22Rv1 (cell line): ENCODE measurements around the gene ANK2.

Source experiments
- H3K27ac ChIP-seq: fragments of 450-650 bp; 2 replicates; pipeline ENCODE4 v1.5.1; 2017
- ZFX ChIP-seq: fragments of 450-650 bp; IDR thresholded peaks from 2 replicates; pipeline ENCODE4 v1.6.1; 2017; ENCODE audit warnings: antibody characterized with exemption, borderline replicate concordance
- TF ChIP-seq, protein P1 (sequence below): fragments of 450-650 bp; IDR thresholded peaks from 2 replicates; pipeline ENCODE4 v1.5.1; 2017; ENCODE audit warnings: mild to moderate bottlenecking

Gene ANK2

GRCh38 chr4:113293043-113293560 is 243.6 kb downstream of the ANK2 start:
- TF ChIP-seq ZFX: no peak
- TF ChIP-seq, protein P1, sequence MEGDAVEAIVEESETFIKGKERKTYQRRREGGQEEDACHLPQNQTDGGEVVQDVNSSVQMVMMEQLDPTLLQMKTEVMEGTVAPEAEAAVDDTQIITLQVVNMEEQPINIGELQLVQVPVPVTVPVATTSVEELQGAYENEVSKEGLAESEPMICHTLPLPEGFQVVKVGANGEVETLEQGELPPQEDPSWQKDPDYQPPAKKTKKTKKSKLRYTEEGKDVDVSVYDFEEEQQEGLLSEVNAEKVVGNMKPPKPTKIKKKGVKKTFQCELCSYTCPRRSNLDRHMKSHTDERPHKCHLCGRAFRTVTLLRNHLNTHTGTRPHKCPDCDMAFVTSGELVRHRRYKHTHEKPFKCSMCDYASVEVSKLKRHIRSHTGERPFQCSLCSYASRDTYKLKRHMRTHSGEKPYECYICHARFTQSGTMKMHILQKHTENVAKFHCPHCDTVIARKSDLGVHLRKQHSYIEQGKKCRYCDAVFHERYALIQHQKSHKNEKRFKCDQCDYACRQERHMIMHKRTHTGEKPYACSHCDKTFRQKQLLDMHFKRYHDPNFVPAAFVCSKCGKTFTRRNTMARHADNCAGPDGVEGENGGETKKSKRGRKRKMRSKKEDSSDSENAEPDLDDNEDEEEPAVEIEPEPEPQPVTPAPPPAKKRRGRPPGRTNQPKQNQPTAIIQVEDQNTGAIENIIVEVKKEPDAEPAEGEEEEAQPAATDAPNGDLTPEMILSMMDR: no peak
- H3K27ac ChIP-seq: no peak overlapping the region

- TF ChIP-seq, protein P1: no peak
- TF ChIP-seq ZFX: no peak
- no peak overlapping the region for H3K27ac ChIP-seq
These were observed 244.2 kb downstream of the ANK2 start for GRCh38 chr4:113293674-113294073.

DNA sequence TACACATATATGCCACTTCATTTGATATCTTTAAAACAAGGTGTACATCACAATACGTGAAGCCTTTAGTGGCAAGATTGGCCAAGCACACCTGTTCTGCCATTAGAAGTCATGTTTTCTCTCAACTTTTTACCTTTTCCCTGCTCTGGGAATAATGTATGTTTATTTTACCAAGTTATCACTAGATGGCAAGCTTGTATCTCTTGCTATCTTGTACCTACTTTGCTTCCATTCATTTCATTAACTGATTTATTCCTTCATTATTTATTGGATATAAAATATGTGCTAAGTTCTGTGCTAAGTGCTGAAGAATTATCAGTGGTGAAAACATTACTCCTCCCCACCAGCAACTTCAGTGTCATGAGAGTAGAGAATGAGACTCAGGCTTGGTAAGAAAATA is 245.5 kb downstream of the ANK2 start:
- TF ChIP-seq, protein P1: peak; percentile 19; the same call in 1 of the 2 replicates
- no peak for TF ChIP-seq ZFX

GRCh38 chr4:113300471-113300928 is 251.0 kb downstream of the ANK2 start:
- no peak overlapping the region for H3K27ac ChIP-seq
- TF ChIP-seq ZFX: no peak
- TF ChIP-seq, protein P1: no peak

More for the DNA sequence above, 245.5 kb downstream of the ANK2 start:
- H3K27ac ChIP-seq: no peak overlapping the region

DNA sequence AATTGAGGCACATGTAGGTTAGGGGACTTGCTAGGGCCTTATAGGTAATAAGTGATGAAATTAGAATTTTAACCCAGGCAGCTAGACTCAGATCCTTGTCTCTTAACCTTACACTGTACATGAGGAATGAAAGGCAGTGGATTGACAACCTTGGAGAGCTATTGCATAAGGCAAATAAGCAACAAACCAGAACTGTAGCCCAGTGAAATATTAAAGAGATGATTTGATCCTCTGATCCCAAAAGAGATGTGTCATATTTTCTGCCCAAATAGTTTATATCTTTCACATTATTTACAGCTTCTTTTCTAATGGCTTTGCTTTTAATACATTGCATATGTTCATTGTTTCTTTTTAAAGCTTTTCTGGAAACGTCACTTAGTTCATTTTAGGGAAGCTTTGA is 252.6 kb downstream of the ANK2 start:
- H3K27ac ChIP-seq: no peak overlapping the region

DNA sequence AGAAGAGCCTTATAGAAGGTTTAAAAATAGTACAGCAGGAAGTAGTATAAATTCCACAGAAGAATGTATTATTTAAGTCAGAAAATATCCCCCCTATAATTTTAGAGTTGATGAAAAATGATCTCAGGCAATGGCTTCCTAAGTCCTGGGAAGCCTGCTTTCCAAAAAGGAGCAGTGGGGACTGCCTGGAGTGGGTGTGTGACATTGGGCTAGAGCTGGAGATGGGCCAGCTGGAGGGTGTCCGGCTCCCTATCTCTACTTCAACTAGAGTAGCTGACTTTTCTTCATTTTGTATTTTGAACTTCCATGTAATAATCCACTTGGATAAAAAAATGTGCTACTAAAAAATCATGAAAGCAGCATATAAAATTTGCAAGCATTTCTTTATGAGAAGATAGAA is 253.9 kb downstream of the ANK2 start:
- TF ChIP-seq, protein P1: no peak
- TF ChIP-seq ZFX: no peak
- H3K27ac ChIP-seq: no peak overlapping the region

More for the DNA sequence above, 252.6 kb downstream of the ANK2 start:
- TF ChIP-seq, protein P1: no peak
- no peak for TF ChIP-seq ZFX

GRCh38 chr4:113311047-113311446 is 261.6 kb downstream of the ANK2 start:
- TF ChIP-seq ZFX: no peak
- TF ChIP-seq, protein P1: no peak
- H3K27ac ChIP-seq: no peak overlapping the region
